Measurements from ENCODE around the gene TNS1. TPM values are rescaled to one million over a fixed set of nuclear protein-coding genes. Genes with fewer than 3 reads are reported as not detected.

Gene TNS1
- total RNA-seq, 1 experiment from 2014 or later: 1.5 TPM

DNA sequence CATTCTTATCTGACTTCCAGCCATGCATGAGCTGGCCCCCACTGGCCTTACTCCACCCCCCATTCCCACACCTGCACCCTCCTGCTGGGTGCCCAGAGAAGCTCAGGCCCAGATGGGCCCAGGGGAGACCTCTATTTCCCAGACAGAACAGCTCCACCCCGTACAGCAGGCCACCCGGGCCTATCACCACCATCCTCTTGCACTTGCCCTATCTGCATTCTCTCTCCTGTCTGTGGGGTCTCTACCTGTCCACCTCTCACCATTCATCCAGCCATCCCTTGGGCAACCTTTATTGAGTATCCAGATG, 25.3 kb upstream of the TNS1 start:
- no peaks in the 10 kb centered on the region for H4K20me1 ChIP-seq (ENCODE audit: low read length)
- no peaks in the 10 kb centered on the region for H3K9me2 ChIP-seq (replicated peaks; ENCODE audit: low read length)
- no peaks in the 10 kb centered on the region for H3K9me3 ChIP-seq (ENCODE audit: low read length)
- CTCF ChIA-PET: no interaction called here
- H3K27ac ChIP-seq (ENCODE audit: low read length): no peak overlapping the region
- no peaks in the 10 kb centered on the region for H3K79me2 ChIP-seq (ENCODE audit: low read length)
- H3K4me1 ChIP-seq (ENCODE audit: insufficient read depth, low read length): no peaks in the 10 kb centered on the region
- no TSS peak for BruUV-seq (replicated peaks)
- no peak overlapping the region for H2AFZ ChIP-seq (ENCODE audit: low read length)
- no peaks in the 10 kb centered on the region for H3F3A ChIP-seq (ENCODE audit: low read length, unreplicated experiment)
- H3K4me2 ChIP-seq (ENCODE audit: low read length): no peak overlapping the region
- ATAC-seq (no peak), DNase-seq (no peak)
- H3K27me3 ChIP-seq (ENCODE audit: low read length): peaks cover 2% of the 10 kb centered on the region; the same call in 1 of the 2 replicates
- no peak overlapping the region for H3K9ac ChIP-seq (ENCODE audit: low read length)
- POLR2A ChIA-PET (ENCODE audit: unreplicated experiment): no interaction called here
- intact Hi-C loops (cut with micrococcal nuclease): no loop called here
- H3K36me3 ChIP-seq (ENCODE audit: low read depth, low read length): no peaks in the 10 kb centered on the region
- no peak overlapping the region for H3K4me3 ChIP-seq (ENCODE audit: low read length)
- TF ChIP-seq EZH2 (IDR thresholded peaks at IDR 0.05; ENCODE audit: low read length, unreplicated experiment): no peak
- TF ChIP-seq, protein P1, sequence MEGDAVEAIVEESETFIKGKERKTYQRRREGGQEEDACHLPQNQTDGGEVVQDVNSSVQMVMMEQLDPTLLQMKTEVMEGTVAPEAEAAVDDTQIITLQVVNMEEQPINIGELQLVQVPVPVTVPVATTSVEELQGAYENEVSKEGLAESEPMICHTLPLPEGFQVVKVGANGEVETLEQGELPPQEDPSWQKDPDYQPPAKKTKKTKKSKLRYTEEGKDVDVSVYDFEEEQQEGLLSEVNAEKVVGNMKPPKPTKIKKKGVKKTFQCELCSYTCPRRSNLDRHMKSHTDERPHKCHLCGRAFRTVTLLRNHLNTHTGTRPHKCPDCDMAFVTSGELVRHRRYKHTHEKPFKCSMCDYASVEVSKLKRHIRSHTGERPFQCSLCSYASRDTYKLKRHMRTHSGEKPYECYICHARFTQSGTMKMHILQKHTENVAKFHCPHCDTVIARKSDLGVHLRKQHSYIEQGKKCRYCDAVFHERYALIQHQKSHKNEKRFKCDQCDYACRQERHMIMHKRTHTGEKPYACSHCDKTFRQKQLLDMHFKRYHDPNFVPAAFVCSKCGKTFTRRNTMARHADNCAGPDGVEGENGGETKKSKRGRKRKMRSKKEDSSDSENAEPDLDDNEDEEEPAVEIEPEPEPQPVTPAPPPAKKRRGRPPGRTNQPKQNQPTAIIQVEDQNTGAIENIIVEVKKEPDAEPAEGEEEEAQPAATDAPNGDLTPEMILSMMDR (conservative IDR thresholded peaks at IDR 0.05; ENCODE audit: low read depth, low read length): no peak
- TF ChIP-seq EZH2phosphoT487 (IDR thresholded peaks at IDR 0.05; ENCODE audit: borderline replicate concordance, low read length): no peak

DNA sequence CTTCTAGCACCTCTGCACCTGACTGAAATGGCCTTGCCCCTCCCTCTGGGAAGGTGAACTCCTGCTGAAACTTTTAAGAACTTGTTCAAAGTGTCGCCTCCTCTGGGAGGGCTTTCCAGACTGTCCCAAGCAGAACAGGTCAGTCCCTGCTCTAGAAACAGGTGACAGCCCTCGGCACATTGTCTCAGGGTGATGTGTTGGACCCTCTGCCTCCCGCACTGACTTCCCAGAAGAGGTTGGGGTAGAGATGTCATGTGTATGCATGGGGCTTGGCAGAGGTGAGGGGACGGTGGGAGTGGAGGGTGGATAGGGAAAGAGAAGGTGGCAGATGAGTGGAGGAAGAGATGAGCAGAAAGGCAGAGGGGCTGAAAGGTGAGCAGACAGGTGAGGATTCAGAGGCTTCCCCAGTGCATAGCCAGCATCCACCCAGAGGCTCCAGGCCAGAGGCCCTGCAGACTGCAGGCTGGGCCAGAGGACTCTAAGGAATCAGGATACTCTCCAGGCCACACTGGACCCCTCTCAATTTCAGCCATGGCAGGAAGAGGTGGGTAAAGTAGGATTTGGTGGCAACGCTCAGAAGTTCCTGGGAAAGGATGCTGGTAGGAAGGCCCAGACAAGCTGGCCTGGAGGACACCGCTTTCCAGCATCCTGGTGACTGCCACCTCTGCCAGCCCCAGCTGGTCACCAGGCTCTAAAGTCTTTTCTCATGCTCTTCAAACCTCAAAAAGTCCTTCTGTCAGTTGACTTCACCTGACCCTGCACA, 24.8 kb upstream of the TNS1 start:
- ChIA-PET POLR2A (ENCODE audit: unreplicated experiment) (no interaction called here), CTCF (no interaction called here)
- H3K79me2 ChIP-seq (ENCODE audit: low read length): no peaks in the 10 kb centered on the region

More for the DNA sequence above, 24.8 kb upstream of the TNS1 start:
- Histone ChIP-seq H3K27ac (ENCODE audit: low read length) (no peak overlapping the region), H3K9me3 (ENCODE audit: low read length) (no peaks in the 10 kb centered on the region), H3K4me2 (ENCODE audit: low read length) (no peak overlapping the region), H3K9ac (ENCODE audit: low read length) (no peak overlapping the region), H3K9me2 (replicated peaks; ENCODE audit: low read length) (no peaks in the 10 kb centered on the region), H2AFZ (ENCODE audit: low read length) (no peak overlapping the region), H3K36me3 (ENCODE audit: low read depth, low read length) (no peaks in the 10 kb centered on the region), H3F3A (ENCODE audit: low read length, unreplicated experiment) (no peaks in the 10 kb centered on the region), H3K4me3 (ENCODE audit: low read length) (no peak overlapping the region), H3K27me3 (ENCODE audit: low read length) (no peaks in the 10 kb centered on the region), H3K4me1 (ENCODE audit: insufficient read depth, low read length) (no peaks in the 10 kb centered on the region), H4K20me1 (ENCODE audit: low read length) (no peaks in the 10 kb centered on the region)
- ATAC-seq (no peak), DNase-seq (no peak)
- no TSS peak for BruUV-seq (replicated peaks)
- TF ChIP-seq EZH2 (IDR thresholded peaks at IDR 0.05; ENCODE audit: low read length, unreplicated experiment) (no peak), EZH2phosphoT487 (IDR thresholded peaks at IDR 0.05; ENCODE audit: borderline replicate concordance, low read length) (no peak)
- TF ChIP-seq, protein P1 (conservative IDR thresholded peaks at IDR 0.05; ENCODE audit: low read depth, low read length): no peak
- intact Hi-C loops (cut with micrococcal nuclease): no loop called here
